Measurements from ENCODE around the gene SCARB2.
"Not testable (repeated sequence)": the region's sequence is repeated elsewhere in the genome, so short reads cannot be mapped to it uniquely, and the experiment has no call there.

DNA sequence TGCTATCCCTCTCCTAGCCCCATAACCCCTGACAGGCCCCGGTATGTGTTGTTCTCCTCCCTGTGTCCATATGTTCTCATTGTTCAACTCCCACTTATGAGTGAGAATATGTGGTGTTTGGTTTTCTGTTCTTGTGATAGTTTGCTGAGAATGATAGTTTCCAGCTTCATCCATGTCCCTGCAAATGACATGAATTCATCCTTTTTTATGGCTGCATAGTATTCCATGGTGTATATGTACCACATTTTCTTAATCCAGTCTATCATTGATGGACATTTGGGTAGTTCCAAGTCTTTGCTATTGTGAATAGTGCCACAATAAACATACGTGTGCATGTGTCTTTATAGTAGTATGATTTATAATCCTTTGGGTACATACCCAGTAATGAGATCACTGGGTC lies 30.3 kb upstream of the SCARB2 start:
- TF ChIP-seq POLR2A (IDR thresholded peaks at IDR 0.05) = not testable (repeated sequence)
- TF ChIP-seq, protein P1, sequence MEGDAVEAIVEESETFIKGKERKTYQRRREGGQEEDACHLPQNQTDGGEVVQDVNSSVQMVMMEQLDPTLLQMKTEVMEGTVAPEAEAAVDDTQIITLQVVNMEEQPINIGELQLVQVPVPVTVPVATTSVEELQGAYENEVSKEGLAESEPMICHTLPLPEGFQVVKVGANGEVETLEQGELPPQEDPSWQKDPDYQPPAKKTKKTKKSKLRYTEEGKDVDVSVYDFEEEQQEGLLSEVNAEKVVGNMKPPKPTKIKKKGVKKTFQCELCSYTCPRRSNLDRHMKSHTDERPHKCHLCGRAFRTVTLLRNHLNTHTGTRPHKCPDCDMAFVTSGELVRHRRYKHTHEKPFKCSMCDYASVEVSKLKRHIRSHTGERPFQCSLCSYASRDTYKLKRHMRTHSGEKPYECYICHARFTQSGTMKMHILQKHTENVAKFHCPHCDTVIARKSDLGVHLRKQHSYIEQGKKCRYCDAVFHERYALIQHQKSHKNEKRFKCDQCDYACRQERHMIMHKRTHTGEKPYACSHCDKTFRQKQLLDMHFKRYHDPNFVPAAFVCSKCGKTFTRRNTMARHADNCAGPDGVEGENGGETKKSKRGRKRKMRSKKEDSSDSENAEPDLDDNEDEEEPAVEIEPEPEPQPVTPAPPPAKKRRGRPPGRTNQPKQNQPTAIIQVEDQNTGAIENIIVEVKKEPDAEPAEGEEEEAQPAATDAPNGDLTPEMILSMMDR (IDR thresholded peaks at IDR 0.05) = not testable (repeated sequence)

All from right lobe of liver (tissue), 4 donors.